K562 treated with DMSO at 1 percent for 24 hours (cell line): ENCODE measurements around the gene LRIF1. TPM values are rescaled to one million over a fixed set of nuclear protein-coding genes. Genes with fewer than 3 reads are reported as not detected.

Experiments
- total RNA-seq: library from RNA; unstranded; fragments of 300-600 nt; gene quantifications from 2 replicates; pipeline ENCODE4 v1.2.3, GENCODE V29; 2022; ENCODE audit warnings: low read depth; ENCODE audit not compliant: insufficient read depth

Gene LRIF1
- 30.1 and 37.7 TPM in 2 replicates for total RNA-seq

GRCh38 chr1:110963691-110964454, at the start of gene LRIF1:
TSS of gene LRIF1 (minus strand) at chr1:110963922. CDS start at chr1:110963688, 234 bp downstream.

Other genes starting within 250 kb of the LRIF1 start
- gene CD53, start 90.8 kb downstream of the LRIF1 start, total RNA-seq = 180 and 181 TPM in 2 replicates
- 56.0 and 73.7 TPM in 2 replicates for gene DRAM2, start 176.2 kb upstream of the LRIF1 start, total RNA-seq
- 14.7 and 19.0 TPM in 2 replicates for gene CEPT1, start 176.3 kb upstream of the LRIF1 start, total RNA-seq
- not detected in 2 replicates for gene DENND2D, start 236.7 kb upstream of the LRIF1 start, total RNA-seq